PFSK-1 (cell line): ENCODE measurements around the gene AHDC1.

Experiments
- POLR2AphosphoS5 ChIP-seq: IDR thresholded peaks from 2 replicates; pipeline ENCODE4 v1.6.1; 2012; ENCODE audit warnings: low read depth, mild to moderate bottlenecking, control low read depth, low read length, moderate library complexity
- REST ChIP-seq, 2 experiments: IDR thresholded peaks; 2 replicates each; pipeline versions ENCODE4 v1.6.1 to v1.8.0; 2011 to 2012; ENCODE audit warnings: low read depth in 2 of 2, low read length in 2 of 2, control low read depth in 1 of 2, inconsistent platforms in 1 of 2, mild to moderate bottlenecking in 1 of 2, moderate library complexity in 1 of 2; ENCODE audit not compliant: insufficient read depth in 1 of 2
- SIN3A ChIP-seq: IDR thresholded peaks from 2 replicates; pipeline ENCODE4 v1.6.1; 2012; ENCODE audit warnings: mild to moderate bottlenecking, low read length, moderate library complexity, borderline replicate concordance; ENCODE audit not compliant: insufficient read depth
- TAF1 ChIP-seq: IDR thresholded peaks from 2 replicates; pipeline ENCODE4 v1.6.1; 2012; ENCODE audit warnings: low read length, control low read depth, borderline replicate concordance; ENCODE audit not compliant: insufficient read depth

- TF ChIP-seq SIN3A (no peak), POLR2AphosphoS5 (no peak), TAF1 (no peak), REST (IDR thresholded peaks at IDR 0.05; ENCODE audit: insufficient read depth in 1 of 2, low read depth in 2 of 2, low read length in 2 of 2) (no peak)
Observed at GRCh38 chr1:27602462-27603308, 1.3 kb downstream of the AHDC1 start.
